ENCODE results near the gene MGAT5B. TPM values are rescaled to one million over a fixed set of nuclear protein-coding genes. Genes with fewer than 3 reads are reported as not detected.

Gene MGAT5B
- total and polyA plus RNA-seq, 9 of the 15 experiments (the other 6 are each of a cell fraction or from before 2014, with no cell fraction given): 0.09 to 0.43 (median 0.18) TPM; not detected in 4

- H3K4me3 ChIP-seq: no peak overlapping the region
- H3K9me3 ChIP-seq (replicated peaks; ENCODE audit: control insufficient read depth, insufficient read depth, low read depth, low read length): no peaks in the 10 kb centered on the region
- H3K4me1 ChIP-seq (replicated peaks in 1 of 2; ENCODE audit: control insufficient read depth in 2 of 2, insufficient read depth in 2 of 2, low read length in 2 of 2): 0 out of 5 replicates have a peak, but pooled peaks cover 0 to 3% of the 10 kb centered on the region in 2 experiments
- intact Hi-C loops (cut with micrococcal nuclease) (no loop called here), in situ Hi-C loops (cut with MboI) (no loop called here)
- 5% methylated on average over 14 of the region's 15 CpGs for WGBS (ENCODE audit: insufficient coverage, low coverage, missing lambda C conversion rate)
- no peaks in the 10 kb centered on the region for H4K20me1 ChIP-seq (replicated peaks; ENCODE audit: control insufficient read depth, insufficient read depth, low read length)
- FAIRE-seq: no peak
- no peak overlapping the region for H3K27ac ChIP-seq (ENCODE audit: extremely low read depth, low read depth, low read length)
- POLR2A ChIA-PET: no interaction called here
- no peaks in the 10 kb centered on the region for H3K9me1 ChIP-seq (ENCODE audit: control insufficient read depth, insufficient read depth, low read length)
- CTCF ChIA-PET (ENCODE audit: low intra/inter-chr PET ratio): no interaction called here
- no peak overlapping the region for H3K4me2 ChIP-seq (ENCODE audit: insufficient read depth, low read length)
- no peak overlapping the region for H2AFZ ChIP-seq (ENCODE audit: low read depth, low read length)
- no peaks in the 10 kb centered on the region for H3K36me3 ChIP-seq (ENCODE audit: control insufficient read depth, insufficient read depth, low read length)
- no peak for ATAC-seq
- no peak for DNase-seq (ENCODE audit: extremely low read depth in 1 of 4, low spot score in 3 of 4)
- no TSS peak for BruUV-seq (replicated peaks)
- H3K9ac ChIP-seq (ENCODE audit: insufficient read depth in 1 of 2, low read depth in 2 of 2, low read length in 2 of 2): no peak overlapping the region
- no peaks in the 10 kb centered on the region for H3K79me2 ChIP-seq (ENCODE audit: control insufficient read depth, insufficient read depth, low read length)
- TF ChIP-seq HNRNPLL (IDR thresholded peaks at IDR 0.05; ENCODE audit: low read depth, low read length, poor library complexity, severe bottlenecking): no peak
- no peak for TF ChIP-seq GTF2E2 (tag; IDR thresholded peaks at IDR 0.05)
- peaks cover 15 to 58% of the 10 kb centered on the region in 2 experiments for H3K27me3 ChIP-seq (ENCODE audit: control insufficient read depth in 2 of 2, insufficient read depth in 2 of 2, low read length in 2 of 2)
Measured at GRCh38 chr17:76987486-76988093, 119.4 kb downstream of the MGAT5B start.

GRCh38 chr17:76988796-76989195 is 120.6 kb downstream of the MGAT5B start:
- ATAC-seq (no peak), FAIRE-seq (no peak), DNase-seq (ENCODE audit: extremely low read depth in 1 of 4, low spot score in 3 of 4) (no peak)
- CTCF ChIA-PET (ENCODE audit: low intra/inter-chr PET ratio): no interaction called here
- Histone ChIP-seq H3K27me3 (ENCODE audit: control insufficient read depth in 2 of 2, insufficient read depth in 2 of 2, low read length in 2 of 2) (peaks cover 11 to 59% of the 10 kb centered on the region in 2 experiments; a peak in 4 of 5 replicates), H4K20me1 (replicated peaks; ENCODE audit: control insufficient read depth, insufficient read depth, low read length) (no peaks in the 10 kb centered on the region), H3K36me3 (ENCODE audit: control insufficient read depth, insufficient read depth, low read length) (no peaks in the 10 kb centered on the region), H3K4me1 (replicated peaks in 1 of 2; ENCODE audit: control insufficient read depth in 2 of 2, insufficient read depth in 2 of 2, low read length in 2 of 2) (no peaks in the 10 kb centered on the region), H2AFZ (ENCODE audit: low read depth, low read length) (no peak overlapping the region), H3K9ac (ENCODE audit: insufficient read depth in 1 of 2, low read depth in 2 of 2, low read length in 2 of 2) (no peak overlapping the region; a peak in 1 of 4 replicates), H3K9me1 (ENCODE audit: control insufficient read depth, insufficient read depth, low read length) (no peaks in the 10 kb centered on the region), H3K4me2 (ENCODE audit: insufficient read depth, low read length) (no peak overlapping the region), H3K79me2 (ENCODE audit: control insufficient read depth, insufficient read depth, low read length) (no peaks in the 10 kb centered on the region), H3K4me3 (no peak overlapping the region), H3K27ac (ENCODE audit: extremely low read depth, low read depth, low read length) (no peak overlapping the region), H3K9me3 (replicated peaks; ENCODE audit: control insufficient read depth, insufficient read depth, low read depth, low read length) (no peaks in the 10 kb centered on the region)
- WGBS (ENCODE audit: insufficient coverage, low coverage, missing lambda C conversion rate): 11% methylated on average over 11 of the region's 13 CpGs
- in situ Hi-C loops (cut with MboI) (no loop called here), intact Hi-C loops (cut with micrococcal nuclease) (no loop called here)
- BruUV-seq (replicated peaks): no TSS peak
- POLR2A ChIA-PET: interaction anchor here (0.7 to 1.0 kb wide), 3 partner anchors 18 to 119 kb away, joined by 3 to 4 read pairs (median 3); no protein-coding TSS in a partner anchor
- TF ChIP-seq CHD1 (IDR thresholded peaks at IDR 0.05; ENCODE audit: low read length) (no peak), CLOCK (CRISPR knock-in tag; IDR thresholded peaks at IDR 0.05; ENCODE audit: borderline replicate concordance) (no peak), HDAC8 (tag; IDR thresholded peaks at IDR 0.05) (no peak), TCF7L2 (IDR thresholded peaks at IDR 0.05; ENCODE audit: low read depth, low read length) (no peak), ZBTB5 (IDR thresholded peaks at IDR 0.05) (no peak), ZNF217 (CRISPR knock-in tag; IDR thresholded peaks at IDR 0.05) (no peak), RBM39 (optimal IDR thresholded peaks at IDR 0.05; ENCODE audit: low read depth, low read length) (no peak)
